Stimulated activated CD8-positive, alpha-beta memory T cell treated with anti-CD3 and anti-CD28 coated beads, Interleukin-2, amount 100 ng/mL, for 48 hours (primary cell): ENCODE data around the gene OPN4.

ENCODE experiments used
- DNase-seq, 2 donors: peaks; one replicate each; pipeline ENCODE4 v3.0.0-alpha.2; 2020; ENCODE audit warnings: low read depth in 2 of 2

The OPN4 gene

GRCh38 chr10:86678999-86679792 lies 24.8 kb downstream of the OPN4 start:
- DNase-seq = no peak

GRCh38 chr10:86681047-86681446 lies 26.7 kb downstream of the OPN4 start:
- no peak for DNase-seq

- DNase-seq = no peak
These were observed 27.5 kb downstream of the OPN4 start for GRCh38 chr10:86681722-86682386.

- DNase-seq = no peak
These were observed 28.3 kb downstream of the OPN4 start for GRCh38 chr10:86682675-86683074.

GRCh38 chr10:86684331-86685097 lies 30.2 kb downstream of the OPN4 start:
- DNase-seq = no peak

- DNase-seq = no peak
These were observed 31.1 kb downstream of the OPN4 start for GRCh38 chr10:86685416-86685815.

- DNase-seq = no peak
These were observed 31.7 kb downstream of the OPN4 start for GRCh38 chr10:86685893-86686632.

- no peak for DNase-seq
These were observed 32.6 kb downstream of the OPN4 start for GRCh38 chr10:86686972-86687371.

- no peak for DNase-seq
These were observed 33.4 kb downstream of the OPN4 start for GRCh38 chr10:86687750-86688149.

GRCh38 chr10:86688398-86688921 lies 34.1 kb downstream of the OPN4 start:
- peak in 1 of 2 donors; percentile 20 for DNase-seq

GRCh38 chr10:86689146-86689545 lies 34.8 kb downstream of the OPN4 start:
- DNase-seq = no peak

- DNase-seq = no peak
These were observed 35.9 kb downstream of the OPN4 start for GRCh38 chr10:86690231-86690630.

- no peak for DNase-seq
These were observed 36.3 kb downstream of the OPN4 start for GRCh38 chr10:86690657-86691084.

GRCh38 chr10:86691333-86692022 lies 37.1 kb downstream of the OPN4 start:
- no peak for DNase-seq

- no peak for DNase-seq
These were observed 37.7 kb downstream of the OPN4 start for GRCh38 chr10:86692023-86692514.

GRCh38 chr10:86692664-86693063 lies 38.3 kb downstream of the OPN4 start:
- no peak for DNase-seq

GRCh38 chr10:86693275-86693674 lies 38.9 kb downstream of the OPN4 start:
- no peak for DNase-seq

- DNase-seq = peak in 1 of 2 donors; percentile 21
These were observed 39.5 kb downstream of the OPN4 start for GRCh38 chr10:86693721-86694369.

GRCh38 chr10:86698207-86698940 lies 44.0 kb downstream of the OPN4 start:
- no peak for DNase-seq

- no peak for DNase-seq
These were observed 44.8 kb downstream of the OPN4 start for GRCh38 chr10:86699125-86699524.
